ENCODE data around the gene THOC2.
"Not testable (repeated sequence)": the region's sequence is repeated elsewhere in the genome, so short reads cannot be mapped to it uniquely, and the experiment has no call there.

GRCh38 chrX:123711201-123711600, 21.7 kb downstream of the THOC2 start:
- not testable (repeated sequence) for TF ChIP-seq CTCF (IDR thresholded peaks at IDR 0.05); ZFX (IDR thresholded peaks at IDR 0.05; ENCODE audit: borderline replicate concordance)

Data from 22Rv1 (cell line).